GM21619 (cell line): ENCODE results near the gene MASP2.
A peak's percentile ranks its signal among the peaks of the same experiment; 100 is the strongest.
"Not testable (repeated sequence)": the region's sequence is repeated elsewhere in the genome, so short reads cannot be mapped to it uniquely, and the experiment has no call there.

ENCODE experiments used
- ATAC-seq: cut with Tn5 transposase; IDR thresholded peaks from one replicate; pipeline ENCODE4 v1.9.1; 2021; ENCODE audit not compliant: unreplicated experiment

The MASP2 gene

DNA sequence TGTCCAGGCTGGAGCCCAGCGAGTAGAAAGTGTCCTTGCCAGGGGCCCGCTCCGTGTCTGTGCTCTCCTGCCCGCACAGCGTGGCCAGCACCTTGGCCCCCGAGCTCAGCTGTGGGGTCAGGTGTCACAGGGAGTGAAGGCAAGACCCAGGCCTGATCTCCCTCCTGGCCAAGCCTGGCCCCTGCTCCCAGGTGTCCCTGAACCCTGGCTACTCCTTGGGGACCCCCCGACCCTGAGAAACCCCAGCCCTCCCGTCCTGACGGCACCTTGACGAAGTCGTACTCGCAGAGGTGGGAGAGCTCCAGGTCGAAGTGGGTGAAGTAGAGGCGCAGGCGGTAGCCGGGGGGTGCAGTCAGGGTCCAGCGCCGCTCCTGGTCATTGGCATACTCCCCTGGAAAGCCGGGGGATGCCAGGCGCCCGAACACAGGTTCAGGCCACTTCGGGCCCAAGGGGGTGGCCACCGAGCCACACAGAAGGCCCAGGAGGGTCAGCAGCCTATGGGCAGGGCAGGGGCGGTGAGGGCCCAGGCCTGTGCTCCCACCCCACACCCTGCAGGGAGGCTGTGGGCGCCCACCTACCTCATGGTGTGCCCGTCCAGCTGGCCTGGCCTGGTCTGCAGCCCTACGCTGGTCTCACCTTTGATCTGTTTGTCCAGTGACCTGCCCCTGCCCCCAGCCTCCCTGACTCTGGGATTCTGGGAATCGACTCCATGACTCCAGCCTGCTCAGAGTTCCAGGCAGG is at the start of gene MASP2:
TSS of gene MASP2 (minus strand) at position 615 of the 741 bp plus-strand sequence. CDS start at position 583, 32 bp downstream.
- ATAC-seq, result no peak

DNA sequence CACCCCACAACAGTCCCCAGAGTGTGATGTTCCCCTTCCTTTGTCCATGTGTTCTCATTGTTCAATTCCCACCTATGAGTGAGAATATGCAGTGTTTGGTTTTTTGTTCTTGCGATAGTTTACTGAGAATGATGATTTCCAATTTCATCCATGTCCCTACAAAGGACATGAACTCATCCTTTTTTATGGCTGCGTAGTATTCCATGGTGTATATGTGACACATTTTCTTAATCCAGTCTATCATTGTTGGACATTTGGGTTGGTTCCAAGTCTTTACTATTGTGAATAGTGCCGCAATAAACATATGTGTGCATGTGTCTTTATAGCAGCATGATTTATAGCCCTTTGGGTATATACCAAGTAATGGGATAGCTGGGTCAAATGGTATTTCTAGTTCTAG is 36.7 kb upstream of the MASP2 start:
- not testable (repeated sequence) for ATAC-seq

DNA sequence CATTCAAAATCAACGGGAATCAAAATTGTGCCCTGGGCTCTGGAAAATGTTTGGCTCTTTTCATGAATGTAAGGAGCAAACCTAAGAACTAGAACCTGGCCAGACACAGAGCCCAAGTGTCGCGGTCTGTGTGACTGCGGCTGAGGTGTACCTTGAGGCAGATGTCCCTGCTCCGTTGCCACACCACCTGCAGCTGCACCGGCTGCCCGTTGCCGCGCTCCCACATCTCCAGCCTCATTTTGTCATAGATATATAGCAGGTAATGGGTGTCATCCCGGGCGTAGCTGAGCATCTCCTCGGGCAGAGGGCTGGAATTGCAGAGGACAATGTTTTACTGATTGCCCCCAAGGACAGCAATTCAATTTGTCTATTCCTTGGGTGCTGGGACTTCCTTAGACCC is 33.9 kb upstream of the MASP2 start:
- no peak for ATAC-seq

DNA sequence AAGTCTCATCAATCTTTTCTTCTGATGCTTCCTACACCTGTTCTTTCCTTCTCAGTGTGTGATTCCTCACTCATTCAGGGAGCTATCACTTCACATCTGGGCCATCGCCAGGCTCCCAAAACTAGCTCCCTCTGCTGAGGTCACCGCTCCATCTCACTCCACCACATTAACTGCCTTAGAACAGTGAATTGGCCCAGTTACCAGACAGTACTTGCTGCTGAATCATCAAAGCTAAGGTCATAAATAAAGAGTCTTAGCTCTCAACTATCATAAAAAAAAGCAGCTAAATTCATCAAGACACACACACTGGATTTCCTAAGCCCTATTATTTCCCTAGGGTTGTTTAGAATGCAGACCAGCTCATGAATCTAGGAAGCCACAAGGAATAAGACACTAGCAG is 31.6 kb upstream of the MASP2 start:
- no peak for ATAC-seq

DNA sequence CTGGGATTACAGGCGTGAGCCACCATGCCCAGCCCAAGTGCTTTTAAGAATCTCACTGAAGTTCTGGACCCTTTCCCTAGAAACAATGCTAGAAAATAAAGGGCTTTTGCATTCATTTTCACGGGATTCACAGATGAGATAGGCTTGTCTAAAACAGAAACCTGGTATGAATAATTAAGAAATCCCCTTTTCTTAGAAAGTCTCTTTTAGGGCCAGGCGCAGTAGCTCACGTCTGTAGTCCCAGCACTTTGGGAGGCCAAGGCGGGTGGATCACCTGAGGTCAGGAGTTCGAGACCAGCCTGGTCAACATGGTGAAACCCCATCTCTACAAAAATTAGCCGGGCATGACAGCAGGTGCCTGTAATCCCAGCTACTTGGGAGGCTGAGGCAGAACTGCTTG is 26.4 kb upstream of the MASP2 start:
- ATAC-seq, result not testable (repeated sequence)

DNA sequence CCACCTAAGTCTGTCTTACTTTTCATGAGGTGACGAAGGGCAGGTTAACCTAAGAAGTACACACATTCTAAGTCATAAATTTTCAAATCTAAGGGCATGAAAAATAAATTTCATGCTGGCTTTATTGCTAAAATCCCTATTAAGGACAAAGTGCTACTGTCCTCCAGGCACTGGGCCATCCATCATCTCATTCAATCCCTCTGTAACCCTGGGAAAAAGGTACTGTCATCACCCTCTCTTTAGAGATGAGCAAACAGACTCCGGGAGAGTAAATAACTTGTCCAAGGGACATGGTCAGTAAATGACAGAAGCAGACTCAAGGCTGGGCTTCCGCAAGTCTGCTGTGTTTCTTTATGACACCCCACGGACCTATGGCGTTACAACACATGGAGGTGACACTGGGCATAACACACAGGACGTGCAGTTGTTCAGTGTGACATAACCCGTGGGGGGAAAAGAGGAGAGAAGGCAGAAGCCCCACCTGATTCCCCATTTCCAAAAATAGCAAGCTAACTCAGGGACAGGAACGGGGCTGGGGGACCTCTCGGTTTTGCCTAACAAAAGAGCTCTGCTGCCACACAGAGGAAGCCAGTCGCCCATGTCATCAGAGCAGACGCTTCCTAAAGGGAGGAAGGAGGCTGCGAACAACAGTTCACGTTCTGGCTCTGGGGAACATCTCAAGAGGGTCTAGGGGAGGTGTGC is 25.3 kb upstream of the MASP2 start:
- ATAC-seq, result no peak

DNA sequence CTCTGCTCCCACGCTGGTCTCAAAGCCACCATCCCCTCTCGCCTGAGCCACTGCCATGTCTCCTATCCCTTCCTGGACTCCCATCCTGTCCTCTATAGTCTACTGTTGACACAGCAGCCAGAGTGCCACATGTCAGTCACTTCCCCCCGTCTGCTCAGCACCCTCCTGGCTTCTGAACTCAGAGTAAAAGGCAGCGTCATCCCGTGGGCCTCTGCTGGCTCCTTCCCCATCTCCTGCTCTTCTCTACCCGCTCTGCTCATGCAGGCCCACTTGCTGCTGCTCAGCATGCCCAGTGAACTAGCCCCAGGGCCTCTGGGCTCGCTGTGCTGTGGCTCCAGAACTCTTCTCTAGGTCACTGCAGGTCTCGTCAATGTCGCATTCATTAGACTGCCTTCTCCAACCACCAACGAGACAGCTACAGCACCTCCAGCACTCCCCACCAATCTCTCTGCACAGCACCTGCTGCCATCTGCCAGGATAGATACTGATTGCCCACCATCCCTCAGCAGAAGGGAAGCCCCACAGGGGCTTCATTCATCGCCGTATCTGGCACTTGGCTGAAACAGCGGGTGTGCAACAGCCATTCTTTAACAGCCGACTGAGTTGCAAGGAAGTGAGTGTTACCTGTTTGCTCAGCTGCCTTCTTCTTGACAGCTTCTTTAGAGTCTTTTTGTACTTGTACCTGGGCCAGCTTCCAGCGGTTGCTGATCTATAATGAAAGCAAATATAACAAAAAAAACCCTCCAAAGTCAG is 24.6 kb upstream of the MASP2 start:
- no peak for ATAC-seq

DNA sequence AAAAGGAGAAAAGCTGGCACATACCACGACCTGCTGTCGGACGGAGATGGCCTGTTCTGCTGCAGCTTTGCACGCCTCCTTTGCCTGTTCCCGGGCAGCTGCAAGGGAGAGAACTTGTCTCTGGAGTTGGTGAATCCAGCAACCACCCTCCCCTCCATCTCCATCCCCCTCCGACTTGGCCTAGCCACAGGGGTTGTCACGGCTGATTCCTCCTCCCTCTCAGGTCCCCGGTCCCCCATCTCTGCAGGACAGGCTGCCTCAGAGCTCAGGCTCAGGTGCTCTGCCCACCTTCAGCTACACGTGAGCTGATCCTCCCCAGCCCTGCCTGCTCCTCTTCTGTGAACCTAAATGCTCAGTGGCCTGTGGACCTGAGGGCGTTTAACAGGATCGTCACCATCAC is 23.8 kb upstream of the MASP2 start:
- ATAC-seq, result no peak

DNA sequence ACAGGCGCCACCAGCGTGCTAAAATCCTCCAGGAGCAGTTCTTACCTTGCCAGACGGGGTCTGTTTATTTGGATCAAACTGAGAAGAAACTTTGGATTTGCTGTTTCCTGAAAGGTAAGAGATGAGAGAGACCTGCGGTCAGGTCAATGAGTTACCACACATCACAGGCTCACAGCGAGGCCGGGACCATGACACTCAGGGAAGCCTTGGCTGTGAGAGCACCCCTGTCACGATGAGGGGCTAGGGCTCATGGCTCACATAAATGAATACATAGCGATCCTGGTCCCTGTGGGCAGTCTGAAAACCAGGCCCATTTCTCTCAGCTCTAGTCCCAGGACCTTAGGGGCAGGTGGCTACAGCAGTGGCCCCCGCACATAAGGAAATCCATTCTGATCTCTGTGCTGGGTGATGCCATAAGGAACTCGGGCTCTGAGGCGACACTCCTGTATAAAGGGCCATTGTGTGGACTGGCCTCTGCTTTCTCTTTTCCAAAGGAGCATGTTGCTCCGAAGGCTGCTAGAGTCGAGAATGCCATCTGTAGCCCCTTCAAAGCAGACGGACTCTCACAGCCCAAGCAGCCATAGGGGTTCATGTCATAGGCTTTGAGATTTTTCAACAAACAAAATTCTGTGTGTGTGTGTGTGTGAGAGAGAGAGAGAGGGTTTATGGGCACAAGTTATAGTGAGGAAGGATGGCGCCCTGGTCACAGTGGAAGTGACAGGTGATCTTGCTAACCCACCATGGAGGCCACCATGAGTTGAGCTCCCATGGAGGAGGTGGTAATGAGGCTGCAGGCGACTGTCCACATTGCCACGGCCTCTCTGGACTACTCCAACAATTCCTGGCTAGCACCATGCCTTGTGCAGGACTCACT is 21.8 kb upstream of the MASP2 start:
- no peak for ATAC-seq

DNA sequence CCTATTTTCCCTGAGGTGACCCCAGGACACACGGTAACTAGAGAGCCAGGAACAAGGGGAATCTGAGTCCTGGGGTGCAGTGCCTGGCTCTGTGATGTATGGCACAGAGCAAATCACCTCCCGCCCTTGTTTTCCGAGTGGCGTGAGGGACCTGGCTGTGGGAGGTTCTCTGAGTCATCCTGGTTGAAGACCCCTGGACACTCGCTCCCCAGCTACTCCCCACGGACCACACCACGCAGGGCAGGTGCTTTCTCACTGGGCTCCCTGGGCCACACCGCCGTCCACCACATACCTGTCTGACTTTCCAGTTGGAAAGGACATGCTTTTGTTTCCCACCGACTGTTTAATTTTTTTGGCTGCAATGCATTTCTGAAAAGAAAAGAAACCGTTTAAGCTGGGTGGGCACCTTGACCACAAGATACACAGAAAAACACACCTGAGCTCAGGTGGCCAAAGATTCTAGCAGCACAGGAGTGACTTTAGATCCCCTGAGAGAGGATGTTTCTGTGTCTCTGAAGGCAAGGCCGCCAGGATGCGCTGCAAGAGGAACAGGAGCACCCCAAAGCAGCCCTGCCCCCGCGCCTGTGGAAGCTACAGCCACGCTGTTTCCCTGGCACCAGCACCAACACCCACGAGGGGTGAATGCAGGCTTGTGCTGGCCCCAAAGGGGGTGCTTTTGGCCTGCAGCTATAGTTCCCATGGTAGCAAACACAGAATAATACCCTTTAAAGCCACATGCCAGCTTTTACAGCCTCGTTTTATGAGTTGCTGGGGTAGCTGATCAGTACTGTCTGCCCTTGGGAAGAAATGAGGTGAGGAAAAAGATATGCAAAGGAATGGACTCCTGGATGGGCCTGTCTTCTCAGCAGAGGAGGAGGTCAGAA is 20.9 kb upstream of the MASP2 start:
- ATAC-seq, result no peak

DNA sequence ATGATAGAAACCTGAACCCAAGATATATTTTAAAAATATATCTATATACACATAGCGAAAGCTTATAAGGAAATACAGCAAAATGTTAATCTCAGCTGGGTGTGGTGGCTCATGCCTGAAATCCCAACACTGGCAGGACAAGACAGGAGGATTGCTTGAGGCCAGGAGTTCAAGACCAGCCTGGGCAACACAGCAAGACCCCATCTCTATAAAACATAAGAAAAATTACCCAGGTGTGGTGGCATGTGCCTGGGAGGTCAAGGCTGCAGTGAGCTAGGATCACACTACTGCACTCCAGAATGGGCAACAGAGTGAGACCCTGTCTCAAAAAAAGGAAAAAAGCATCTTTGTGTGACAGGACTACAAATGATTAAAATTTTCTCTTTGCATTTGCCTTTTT is 18.8 kb upstream of the MASP2 start:
- no peak for ATAC-seq

DNA sequence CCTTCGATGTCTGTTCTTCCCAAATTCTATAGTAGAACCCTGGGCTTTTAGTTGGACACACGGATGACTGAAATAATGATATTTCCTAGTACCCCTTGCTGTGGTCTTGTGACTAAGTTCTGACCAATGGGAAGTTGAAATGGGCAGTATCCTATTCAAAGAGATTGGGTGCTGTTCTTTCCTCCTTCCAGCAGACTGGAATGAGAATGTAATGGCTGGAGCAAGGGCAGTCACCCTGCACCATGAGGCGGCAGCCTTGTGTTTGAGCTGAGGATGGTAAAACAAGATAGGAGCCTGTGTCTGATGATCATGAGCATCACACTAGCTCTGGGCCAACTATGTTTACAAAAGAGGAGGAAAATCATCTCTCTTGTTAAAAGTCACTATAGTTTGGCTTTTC is 17.9 kb upstream of the MASP2 start:
- no peak for ATAC-seq

DNA sequence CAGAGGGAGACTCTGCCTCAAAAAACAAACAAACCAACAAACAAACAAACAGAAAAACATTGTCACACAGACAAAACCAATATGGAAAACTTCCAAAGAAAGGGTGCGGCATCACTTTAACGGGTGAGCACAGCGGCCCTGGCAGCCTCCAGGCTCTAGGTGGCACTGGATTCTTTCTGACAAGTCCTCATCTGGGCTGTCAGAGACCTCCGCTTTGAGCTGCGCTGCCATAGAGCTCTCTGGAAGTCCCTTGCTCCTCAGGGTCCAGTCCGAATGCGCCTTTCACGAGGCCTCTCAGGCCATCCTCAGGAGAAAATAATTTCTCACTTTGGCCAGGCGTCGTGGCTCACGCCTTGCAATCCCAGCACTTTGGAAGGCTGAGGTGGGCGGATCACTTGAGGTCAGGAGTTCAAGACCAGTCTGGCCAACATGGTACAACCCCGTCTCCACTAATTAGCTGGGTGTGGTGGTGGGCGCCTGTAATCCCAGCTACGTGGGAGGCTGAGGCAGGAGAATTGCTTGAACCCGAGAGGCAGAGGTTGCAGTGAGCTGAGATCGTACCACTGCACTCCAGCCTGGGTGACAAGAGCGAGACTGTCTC is 17.0 kb upstream of the MASP2 start:
- not testable (repeated sequence) for ATAC-seq

DNA sequence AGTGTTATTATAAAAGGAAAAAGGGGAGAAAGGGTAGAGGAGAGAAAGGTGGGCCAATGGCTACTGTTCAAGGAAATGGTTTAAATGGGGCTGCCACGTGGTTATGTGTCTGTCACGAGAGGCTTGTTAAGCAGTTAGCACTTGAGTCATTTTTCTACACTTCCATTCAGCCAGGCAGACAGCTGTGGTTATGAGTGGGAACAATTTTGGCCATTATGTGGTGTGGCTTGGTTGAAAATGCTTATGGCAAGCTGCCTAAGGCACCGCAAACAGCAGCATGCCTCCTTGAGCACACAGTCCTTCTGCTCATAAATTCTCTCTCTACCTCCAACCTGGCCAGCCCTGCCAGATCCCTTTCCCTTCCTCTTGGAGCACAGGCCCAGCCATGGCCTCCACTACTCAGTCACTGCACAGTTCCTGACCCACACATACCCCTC is 15.9 kb upstream of the MASP2 start:
- ATAC-seq, result no peak

DNA sequence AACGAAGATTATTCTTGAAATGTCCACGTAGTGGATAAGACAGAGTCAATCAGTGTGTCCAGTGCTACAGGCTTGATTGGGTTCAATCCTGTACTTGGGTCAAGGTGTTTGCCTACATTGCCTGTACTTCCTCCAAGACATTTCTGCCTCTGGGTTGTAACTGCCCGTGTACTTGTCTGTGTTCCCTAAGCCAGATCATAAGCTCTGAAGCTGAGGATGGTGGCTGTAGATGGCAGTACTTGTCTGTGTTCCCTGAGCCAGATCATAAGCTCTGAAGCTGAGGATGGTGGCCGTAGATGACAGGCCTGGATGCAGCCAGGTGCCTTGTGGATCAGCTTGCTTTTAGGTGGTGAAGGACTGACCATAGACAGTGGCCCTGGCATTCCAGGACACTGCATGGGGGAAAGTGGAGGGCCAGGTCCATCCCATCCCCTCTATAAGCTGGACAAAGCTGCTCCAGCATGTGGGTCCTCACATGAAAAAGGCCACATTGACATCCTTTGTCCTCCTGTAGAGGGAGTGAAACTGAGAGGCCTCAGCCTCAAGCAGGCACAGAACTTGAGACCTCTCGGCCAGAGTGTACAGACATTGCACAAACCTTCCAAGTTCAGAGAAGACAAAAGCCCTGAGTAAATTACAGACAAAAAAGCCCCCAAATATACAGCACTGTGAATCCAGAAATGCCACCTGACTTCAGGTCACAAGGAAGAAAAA is 14.8 kb upstream of the MASP2 start:
- no peak for ATAC-seq

DNA sequence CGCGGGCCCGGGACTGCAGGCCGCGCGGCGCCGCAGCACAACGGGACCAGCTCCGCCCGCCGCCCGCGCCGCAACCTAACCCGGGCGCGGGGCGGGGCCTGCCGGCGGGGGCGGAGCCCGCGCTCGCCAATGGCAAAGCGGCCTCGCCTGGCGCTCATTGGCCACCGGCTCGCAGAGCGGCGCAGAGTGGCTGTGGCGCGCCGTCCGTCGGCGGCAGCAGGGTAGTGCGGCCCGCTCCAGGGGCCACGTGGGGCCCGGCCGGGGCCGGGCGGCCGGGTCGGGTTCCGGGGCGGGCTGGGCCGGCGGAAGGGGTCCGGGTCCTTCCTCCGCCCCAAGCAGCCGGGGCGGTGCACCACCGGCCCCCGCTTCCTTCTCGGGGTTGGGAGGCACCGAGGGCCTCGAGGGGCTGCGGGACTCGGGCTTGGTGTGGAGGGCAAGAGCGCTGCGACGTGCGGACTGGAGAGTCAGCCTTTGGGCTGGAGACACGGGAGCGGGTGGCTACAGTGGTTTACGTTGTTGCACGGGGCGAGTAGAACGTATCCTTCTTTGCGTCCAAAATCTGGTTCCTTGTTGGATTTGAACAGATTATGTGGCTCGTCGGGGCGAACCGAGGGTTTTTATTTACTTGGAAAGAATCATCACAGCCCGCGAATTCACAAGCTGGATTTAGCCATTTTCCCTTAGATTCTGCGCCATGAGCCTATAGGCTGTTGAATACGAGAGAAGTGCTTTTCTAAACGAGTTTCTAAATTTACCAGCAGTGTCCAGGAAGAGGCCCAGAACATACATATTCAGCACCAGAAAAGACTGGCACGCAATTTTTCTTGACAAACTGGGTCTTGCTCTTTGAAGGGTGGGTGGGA is 13.2 kb upstream of the MASP2 start, which contains the start of gene SRM:
TSS of gene SRM (minus strand) at position 51 of the 863 bp plus-strand sequence. CDS start 75 bp downstream, outside the sequence.
- peak; percentile 86 for ATAC-seq

DNA sequence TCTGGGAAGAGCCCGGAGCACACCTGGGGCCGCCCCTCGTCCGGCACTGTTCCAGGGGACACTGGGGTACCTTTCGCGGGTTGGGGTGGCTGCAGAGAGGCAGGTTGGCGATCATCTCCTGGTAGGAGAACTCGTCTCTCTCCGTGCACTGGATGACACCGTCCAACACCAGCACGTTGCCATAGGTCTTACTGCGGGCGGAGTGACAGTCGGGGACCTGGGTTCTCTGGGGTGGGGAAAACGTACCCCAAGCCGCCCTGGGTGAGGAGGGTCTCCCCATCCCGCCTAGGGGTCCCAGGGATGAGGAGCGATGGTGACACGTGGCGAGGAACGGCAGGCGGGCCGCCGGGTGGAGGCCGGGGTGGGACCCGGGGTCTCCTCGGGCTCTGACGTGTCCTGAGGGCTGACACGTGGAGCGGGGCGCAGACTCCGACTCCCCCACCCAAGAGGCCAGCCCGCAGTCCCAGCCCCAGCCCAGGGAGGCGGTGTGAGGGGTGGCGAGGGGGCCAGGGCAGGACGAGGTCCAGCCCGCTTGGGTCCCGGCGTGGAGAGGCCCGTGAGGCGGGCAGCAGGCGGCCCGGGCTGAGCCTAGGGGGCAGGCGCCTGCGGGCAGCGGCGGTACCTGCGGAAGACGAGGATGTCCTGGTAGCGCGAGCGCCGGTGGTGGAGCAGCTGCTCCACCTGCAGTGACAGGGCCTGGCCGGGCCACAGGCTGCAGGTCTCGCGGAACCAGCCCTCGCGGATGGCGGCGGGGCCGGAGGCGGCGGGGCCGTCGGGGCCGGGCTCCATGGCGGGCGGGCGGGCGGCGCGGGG is 12.3 kb upstream of the MASP2 start:
- ATAC-seq, result peak; percentile 11
